KG1 (cell line): ENCODE results near the gene SOST.

Experiments
- DNase-seq: peaks from one replicate; lab custom pipeline; 2025; lab: John Stamatoyannopoulos, UW

Gene SOST

DNA sequence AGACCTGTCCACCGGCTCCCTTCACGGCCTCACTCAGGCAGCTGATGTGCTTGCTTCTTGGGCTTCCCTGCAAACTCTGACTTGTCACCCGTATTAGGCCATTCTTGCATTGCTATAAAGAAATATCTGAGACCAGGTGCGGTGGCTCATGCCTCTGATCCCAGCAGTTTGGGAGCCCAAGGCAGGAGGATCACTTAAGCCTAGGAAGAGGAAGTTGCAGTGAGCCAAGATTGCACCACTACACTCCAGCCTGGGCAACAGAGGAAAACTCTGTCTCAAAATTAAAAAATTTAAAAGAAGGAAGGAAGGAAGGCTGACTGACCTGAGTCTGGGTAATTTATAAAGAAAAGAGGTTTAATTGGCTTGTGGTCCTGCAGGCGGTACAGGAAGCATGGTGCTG is 17.0 kb downstream of the SOST start:
- DNase-seq, result no peak

- no peak for DNase-seq
These were observed 18.1 kb downstream of the SOST start for GRCh38 chr17:43740541-43740940.

- no peak for DNase-seq
These were observed 20.9 kb downstream of the SOST start for GRCh38 chr17:43737722-43738121.

GRCh38 chr17:43736389-43736788 is 22.2 kb downstream of the SOST start:
- no peak for DNase-seq

GRCh38 chr17:43734376-43734775 is 24.2 kb downstream of the SOST start:
- DNase-seq, result no peak

DNA sequence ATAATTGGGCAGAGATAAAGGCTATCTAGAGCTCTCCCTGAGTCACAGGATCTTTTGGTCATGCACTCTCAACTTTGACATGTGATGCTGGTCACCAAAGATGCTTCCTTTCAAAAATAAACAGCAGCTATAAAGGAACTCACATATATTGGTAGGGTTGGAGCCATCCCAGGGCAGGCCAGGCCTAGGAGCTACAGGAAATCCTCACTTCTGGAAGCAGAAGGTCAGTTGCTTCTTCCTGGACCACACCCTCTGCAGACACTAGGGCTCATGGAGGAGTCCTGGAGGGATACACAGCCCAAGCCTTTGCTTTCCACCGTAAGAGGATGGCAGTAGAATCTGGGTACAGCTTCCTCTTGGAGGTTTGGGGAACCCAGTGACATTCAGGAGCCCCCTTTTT is 24.6 kb downstream of the SOST start:
- no peak for DNase-seq

DNA sequence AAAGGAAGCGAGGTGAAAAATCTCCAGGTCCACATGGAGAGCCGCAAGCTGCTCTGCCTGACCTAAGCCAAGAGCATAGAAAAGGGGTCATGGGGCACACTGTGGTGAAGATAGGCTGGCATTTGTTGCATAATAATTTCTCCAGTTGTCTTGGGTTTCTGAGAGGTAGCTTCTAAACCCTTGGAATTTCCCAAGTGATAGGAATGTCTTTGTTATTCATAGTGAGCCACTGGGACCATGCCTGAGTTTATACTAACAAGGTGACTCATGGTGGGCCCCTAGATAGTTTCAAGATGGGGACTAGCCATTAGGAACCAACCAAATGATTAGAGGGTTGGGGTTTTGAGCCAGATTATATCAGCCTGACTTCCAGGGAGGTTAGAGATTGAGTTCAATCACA is 25.6 kb downstream of the SOST start:
- no peak for DNase-seq

DNA sequence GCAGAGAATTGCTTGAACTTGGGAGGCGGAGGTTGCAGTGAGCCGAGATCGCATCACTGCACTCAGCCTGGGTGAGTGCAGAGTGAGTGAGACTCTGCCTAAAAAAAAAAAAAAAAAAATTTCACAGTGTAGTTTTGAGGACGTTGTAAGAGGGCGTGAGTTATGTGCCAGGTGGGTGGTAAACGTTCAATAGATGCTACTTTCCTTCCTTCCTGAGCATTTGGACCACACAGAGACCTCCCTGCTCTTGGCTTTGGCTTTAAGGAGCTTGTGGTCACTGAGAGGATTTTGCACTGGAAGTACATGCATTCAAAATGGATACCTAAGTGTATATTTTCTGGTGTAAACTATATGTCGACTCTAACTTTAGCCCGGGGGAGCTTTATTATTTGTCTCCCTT is 30.5 kb downstream of the SOST start:
- no peak for DNase-seq

DNA sequence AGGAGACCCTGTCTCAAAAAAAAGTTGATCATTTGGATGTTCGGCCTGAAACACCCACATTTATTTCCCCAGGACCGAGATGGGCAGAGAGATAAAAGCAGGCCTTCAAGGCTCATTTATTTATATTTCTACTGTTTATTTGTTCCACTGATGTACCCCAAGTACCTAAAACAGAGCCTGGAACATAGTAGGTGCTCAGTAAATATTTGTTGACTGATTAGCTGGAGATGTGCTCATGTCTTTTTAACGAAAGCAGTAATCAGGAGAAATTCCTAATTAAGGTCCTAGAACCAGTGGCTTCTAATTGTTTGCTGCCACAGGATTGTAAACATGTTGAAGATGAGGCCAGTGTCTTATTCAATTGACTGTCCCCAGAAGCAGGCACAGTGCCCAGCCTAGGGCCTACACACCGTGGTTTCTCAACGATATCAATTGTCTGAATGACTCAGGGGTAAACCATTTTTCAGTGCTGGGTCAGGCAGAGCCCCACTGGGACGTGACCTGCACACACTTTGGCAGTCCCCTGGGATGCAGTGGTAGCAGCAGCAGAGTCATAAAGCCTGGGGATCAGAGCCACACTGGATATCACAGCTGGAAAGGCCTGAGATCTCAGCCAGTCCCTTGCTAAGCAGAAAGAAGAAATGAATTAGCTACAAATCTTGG is 34.8 kb downstream of the SOST start:
- no peak for DNase-seq

DNA sequence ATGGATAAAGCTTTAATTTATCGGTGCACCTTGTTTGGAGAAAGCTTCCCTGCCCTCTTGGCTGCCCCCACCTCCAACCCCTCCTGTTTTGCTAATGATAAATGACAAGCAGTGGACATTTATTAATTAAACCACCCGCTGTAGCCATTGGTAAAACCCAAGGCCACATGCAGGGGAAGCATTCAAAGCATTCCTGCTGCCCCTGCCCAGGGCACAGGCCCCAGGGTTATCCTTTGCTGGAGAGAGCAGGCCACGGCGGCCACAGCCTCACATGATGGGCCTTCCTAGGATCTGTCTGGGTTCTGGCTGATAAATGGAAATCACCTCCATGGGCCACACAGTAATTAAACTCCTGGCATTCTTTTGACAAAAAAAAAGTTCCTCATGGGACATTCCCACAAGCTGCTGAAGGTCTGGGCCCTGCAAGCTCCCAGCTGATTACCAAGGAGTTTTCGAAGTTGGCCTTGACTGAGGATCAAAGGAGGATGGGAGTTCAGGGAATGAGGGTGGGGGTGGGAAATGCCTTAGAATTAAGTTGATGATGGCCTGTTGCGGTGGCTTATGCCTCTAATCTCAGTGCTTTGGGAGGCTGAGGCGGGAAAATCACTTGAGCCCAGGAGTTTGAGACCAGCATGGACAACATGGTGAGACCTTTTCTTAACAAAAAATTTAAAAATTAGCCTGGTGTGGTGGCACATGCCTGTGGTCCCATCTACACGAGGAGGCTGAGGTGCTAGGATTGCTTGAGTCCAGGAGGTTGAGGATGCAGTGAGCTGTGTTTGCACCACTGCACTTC is 35.5 kb downstream of the SOST start:
- DNase-seq, result no peak

DNA sequence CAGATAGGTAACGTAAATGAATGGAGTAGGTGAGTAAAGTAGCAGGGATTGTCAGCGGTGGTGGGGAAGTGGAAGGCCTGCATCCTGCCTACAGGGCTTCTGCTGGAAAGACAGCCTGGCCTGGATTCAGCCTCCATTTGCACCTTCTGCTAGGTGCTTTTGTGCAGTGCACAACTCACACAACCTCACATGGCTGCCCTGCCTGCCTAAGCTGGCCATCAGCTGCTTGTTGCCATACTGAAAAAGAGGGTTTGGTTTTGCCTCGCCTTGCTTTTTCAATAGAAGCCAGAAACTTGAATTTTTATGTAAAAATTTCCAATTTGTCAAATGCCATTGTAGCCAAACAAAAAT is 36.3 kb downstream of the SOST start:
- no peak for DNase-seq

GRCh38 chr17:43721537-43722268 is 36.9 kb downstream of the SOST start:
- DNase-seq, result no peak

GRCh38 chr17:43720311-43721060 is 38.1 kb downstream of the SOST start:
- DNase-seq, result no peak

DNA sequence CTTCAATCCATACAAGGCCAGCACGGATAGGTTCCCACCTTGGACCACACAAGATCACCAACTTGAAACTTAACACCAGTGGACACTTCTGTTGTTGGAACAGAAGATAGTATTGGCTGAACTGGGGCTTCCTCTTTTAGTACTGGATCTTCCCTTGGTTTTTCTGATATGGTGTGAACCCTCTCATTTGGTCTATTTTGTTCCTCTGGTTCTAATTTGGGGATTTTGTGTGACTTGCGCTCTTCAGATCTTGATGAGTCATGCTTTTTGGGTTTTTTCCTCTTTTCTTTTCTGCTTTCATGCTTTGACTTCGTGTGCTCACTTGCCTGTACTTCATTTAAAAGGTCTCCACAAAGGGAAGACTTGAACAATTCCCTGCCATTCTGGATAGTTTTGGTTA is 39.0 kb downstream of the SOST start:
- DNase-seq, result no peak

GRCh38 chr17:43718544-43718943 is 40.0 kb downstream of the SOST start:
- no peak for DNase-seq

DNA sequence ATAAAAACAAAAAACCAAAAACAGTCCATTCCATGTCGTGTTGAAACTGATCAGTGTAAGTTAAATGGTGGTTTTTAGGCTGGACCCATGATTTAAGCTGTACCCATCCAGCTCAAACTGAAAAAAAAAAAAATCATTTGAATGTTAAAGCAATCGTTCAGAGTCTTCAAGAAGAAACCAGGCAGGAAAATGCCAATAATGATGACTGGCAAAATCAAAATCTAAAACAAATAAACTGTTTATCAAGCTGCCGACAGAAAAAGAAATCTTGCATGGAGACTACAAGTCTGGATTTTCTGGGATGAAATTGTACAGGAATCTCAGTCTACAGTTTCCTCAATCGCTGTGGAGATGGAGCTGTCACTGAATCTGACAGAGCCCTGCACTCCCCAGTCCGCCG is 40.7 kb downstream of the SOST start:
- DNase-seq, result no peak

DNA sequence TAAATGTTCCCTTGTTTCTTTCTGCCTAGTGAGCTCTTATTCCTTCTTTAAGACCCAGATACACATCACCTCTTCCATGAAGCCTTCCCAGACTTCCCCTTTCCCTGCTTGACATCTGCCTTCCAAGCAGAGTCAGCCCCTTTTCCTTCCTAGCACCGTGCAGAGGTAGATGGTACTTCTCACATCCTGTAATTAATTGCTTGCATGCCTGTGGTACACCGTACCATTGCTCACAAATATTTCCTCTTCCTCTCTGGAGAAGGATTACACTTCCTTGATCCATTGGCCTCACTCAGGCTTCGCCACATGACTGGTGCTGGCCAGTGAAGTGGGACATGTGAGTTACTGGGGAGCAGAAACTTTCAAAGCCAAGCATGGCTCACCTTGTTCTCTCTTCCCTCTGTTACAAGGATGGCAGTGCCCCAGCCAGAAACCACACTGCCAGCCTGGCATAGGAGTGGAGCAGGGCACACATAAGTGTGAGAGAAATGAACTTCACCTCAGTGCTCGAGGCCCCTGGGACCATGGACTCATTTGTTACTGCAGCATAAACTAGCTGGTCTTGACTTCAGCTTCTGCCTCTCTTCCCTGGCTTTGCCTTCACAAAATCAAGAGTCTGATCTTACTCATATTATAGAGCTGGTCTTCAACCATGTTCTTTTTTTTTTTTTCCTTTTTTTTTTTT is 44.0 kb downstream of the SOST start:
- DNase-seq, result no peak

DNA sequence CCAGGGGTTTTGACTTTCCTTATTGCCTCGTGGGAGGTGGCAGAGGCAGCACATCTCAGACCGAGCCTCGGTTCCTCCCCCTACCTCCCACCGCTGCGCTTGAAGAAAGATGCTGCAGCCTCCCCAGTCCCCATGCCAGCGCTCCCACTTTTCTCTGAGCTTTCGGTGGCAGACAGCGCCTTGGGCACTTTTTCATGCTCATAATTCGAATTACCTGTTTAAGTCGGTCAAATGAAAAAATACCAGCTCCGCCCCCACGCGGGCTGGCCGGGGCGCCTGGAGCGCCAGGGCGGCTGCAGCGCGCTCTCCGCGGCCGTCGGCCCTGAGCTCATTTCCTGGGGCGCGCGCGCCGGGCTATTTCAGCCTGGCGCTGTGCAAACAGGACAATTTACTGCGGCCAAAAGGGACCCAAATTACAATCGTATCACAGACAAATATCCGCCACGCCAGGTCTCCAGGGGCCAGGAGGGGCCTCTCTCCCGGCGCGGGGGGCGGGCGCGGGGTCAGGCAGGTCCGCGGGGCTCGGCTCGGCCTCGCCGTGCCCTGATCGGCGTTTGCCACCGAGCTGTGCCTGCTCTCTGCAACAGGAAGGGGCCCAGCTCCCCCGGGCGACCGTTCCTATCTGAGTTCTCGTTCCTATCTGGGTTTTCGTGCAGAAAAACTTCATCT is 45.0 kb downstream of the SOST start:
- no peak for DNase-seq

DNA sequence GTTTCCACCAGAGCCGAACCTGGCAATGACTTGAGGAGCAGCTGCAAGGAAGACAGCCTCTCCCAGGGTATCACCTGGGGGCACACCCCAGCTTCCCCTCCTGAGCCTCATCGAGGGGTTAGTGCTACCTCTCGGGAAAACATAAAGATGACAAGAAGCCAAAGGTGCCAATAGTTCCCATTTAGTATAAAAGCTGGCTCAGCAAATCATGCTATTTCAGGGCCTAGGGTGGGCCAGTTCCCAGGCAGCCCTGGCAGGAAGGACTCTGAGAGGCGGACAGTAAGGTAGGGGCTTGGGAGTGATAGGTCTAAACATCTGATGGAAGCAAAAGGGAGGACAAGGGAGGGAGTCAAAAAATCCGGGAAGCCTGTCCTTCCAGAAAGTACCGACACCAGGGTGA is 46.2 kb downstream of the SOST start:
- no peak for DNase-seq

GRCh38 chr17:43710101-43710500 is 48.5 kb downstream of the SOST start:
- no peak for DNase-seq

GRCh38 chr17:43709210-43709609 is 49.4 kb downstream of the SOST start:
- no peak for DNase-seq
